Left lung (tissue), 10 donors: ENCODE results near the gene GORASP1. TPM values are rescaled to one million over a fixed set of nuclear protein-coding genes. Genes with fewer than 3 reads are reported as not detected.

Source experiments
- ATAC-seq: fragments of 200-7000 bp; cut with Tn5 transposase; one replicate; pipeline ENCODE4 v1.9.1; 2020; ENCODE audit warnings: moderate library complexity
- DNase-seq, 4 donors: peaks; one replicate each; pipeline ENCODE4 v3.0.0-alpha.2; 2013 to 2020
- H3K27ac ChIP-seq, 2 donors: fragments of 200-600 bp; sonication (generic) in 1 of 2; one replicate each; pipeline versions ENCODE4 v1.5.0 to v1.8.0; 2020 to 2021
- H3K27me3 ChIP-seq, 2 donors: fragments of 200-600 bp; sonication (generic) in 1 of 2; one replicate each; pipeline versions ENCODE4 v1.5.0 to v1.8.0; 2020 to 2021
- H3K36me3 ChIP-seq, 2 donors: fragments of 200-600 bp; sonication (generic) in 1 of 2; one replicate each; pipeline versions ENCODE4 v1.5.0 to v1.8.0; 2020 to 2021
- H3K4me1 ChIP-seq, 2 donors: fragments of 200-600 bp; one replicate each; pipeline ENCODE4 v1.8.0; 2021
- H3K4me3 ChIP-seq, 2 donors: fragments of 200-600 bp; sonication (generic) in 1 of 2; one replicate each; pipeline versions ENCODE4 v1.5.0 to v1.8.0; 2020 to 2021; ENCODE audit warnings: mild to moderate bottlenecking in 1 of 2
- H3K9me3 ChIP-seq, 2 donors: fragments of 200-600 bp; sonication (generic) in 1 of 2; one replicate each; pipeline versions ENCODE4 v1.5.0 to v1.8.0; 2020 to 2021
- CTCF ChIP-seq, 2 donors: fragments of 200-600 bp; sonication (generic) in 1 of 2; IDR thresholded peaks; one replicate each; pipeline versions ENCODE4 v1.5.0 to v1.8.0; 2021; ENCODE audit warnings: antibody characterized with exemption in 2 of 2
- intact Hi-C, 2 donors: fragments of 100-400 bp; cut with DNase I; formaldehyde crosslinking; loops; one replicate each; pipeline versions ENCODE4 v1.11.2 to v1.14.2; 2022
- microRNA-seq, 2 donors: library from miRNA; unstranded; fragments of <30 nt; microRNA quantifications; one replicate each; pipeline ENCODE4, GENCODE V29; 2019
- polyA plus RNA-seq, 6 donors: library from polyadenylated mRNA; unstranded; fragments of 120-200 nt; gene quantifications; one replicate each; pipeline ENCODE4 v1.2.1, GENCODE V29; 2013; ENCODE audit not compliant: insufficient read length in 6 of 6
- total RNA-seq, 2 donors: library from RNA; stranded (reverse); fragmentation: NEBNext Ultra II Directional; extraction: Animal tissue kit (Norgen Biotek cat#: 25700); gene quantifications; one replicate each; pipeline ENCODE4 v1.2.1, GENCODE V29; 2021
- donor health status: DM: no; HTN: yes; CAD: no.
- donor health status: DM: no; HTN: no; CAD: no.

The GORASP1 gene
- total and polyA plus RNA-seq, 8 donors, result 57.9 to 73.9 (median 62.8) TPM

- no peak for TF ChIP-seq CTCF (IDR thresholded peaks at IDR 0.05)
- Histone ChIP-seq H3K27ac (peak within 1 kb of the TSS; percentile 84 to 90), H3K4me3 (peak within 1 kb of the TSS; percentile 99), H3K9me3 (no peaks in the 10 kb centered on the region), H3K4me1 (peaks cover 0 to 15% of the 10 kb centered on the region in 2 donors), H3K27me3 (no peaks in the 10 kb centered on the region), H3K36me3 (no peaks in the 10 kb centered on the region)
- DNase-seq (peak; percentile 94 to 97 (median 97)), ATAC-seq (peak; percentile 99)
- intact Hi-C loops, result no loop called here
These were observed 55.5 kb downstream of the GORASP1 start, which contains the start of the genes SCN11A and WDR48 for GRCh38 chr3:39051649-39052561. SCN11A (minus strand) TSS chr3:39051944; CDS start chr3:38950362, 101,582 bp downstream. WDR48 (plus strand) TSS chr3:39052016; CDS start chr3:39052026, 10 bp downstream.

- no peaks in the 10 kb centered on the region for H3K9me3 ChIP-seq
- no peaks in the 10 kb centered on the region for H3K36me3 ChIP-seq
- ATAC-seq (no peak), DNase-seq (no peak)
- H3K27me3 ChIP-seq, result no peaks in the 10 kb centered on the region
- H3K27ac ChIP-seq, result no peak overlapping the region
- H3K4me3 ChIP-seq, result no peak overlapping the region
- no peak for TF ChIP-seq CTCF (IDR thresholded peaks at IDR 0.05)
- intact Hi-C loops, result no loop called here
- peaks cover 0 to 15% of the 10 kb centered on the region in 2 donors for H3K4me1 ChIP-seq
These were observed 57.4 kb downstream of the GORASP1 start for GRCh38 chr3:39050029-39050428.

Small RNA genes within 50 kb of the gene (microRNA-seq; reads per million reads assigned to microRNA genes)
- 0.34 to 0.96 reads per million in 2 donors for gene MIR6822

Other genes starting within 250 kb of the GORASP1 start
- gene SCN11A, start 55.7 kb downstream of the GORASP1 start, total RNA-seq, result under 1 TPM; 0.06 to 0.13 TPM
- 1 to 10 TPM in 2 of 6 donors, under 1 TPM in 4; 0.57 to 1.3 (median 0.86) TPM for gene SCN11A, start 55.7 kb downstream of the GORASP1 start, polyA plus RNA-seq
- gene WDR48, start 55.6 kb downstream of the GORASP1 start, total RNA-seq, result 10 to 100 TPM; 25.1 to 29.0 TPM
- 10 to 100 TPM; 63.0 to 89.8 (median 68.6) TPM for gene WDR48, start 55.6 kb downstream of the GORASP1 start, polyA plus RNA-seq
- gene TTC21A, start 53 bp upstream of the GORASP1 start, total RNA-seq, result 10 to 100 TPM in 1 of 2 donors, 1 to 10 TPM in 1; 7.1 to 10.6 TPM
- 10 to 100 TPM in 5 of 6 donors, 1 to 10 TPM in 1; 9.8 to 21.8 (median 16.4) TPM for gene TTC21A, start 53 bp upstream of the GORASP1 start, polyA plus RNA-seq
- gene CSRNP1, start 46.0 kb upstream of the GORASP1 start, total RNA-seq, result 10 to 100 TPM; 24.1 to 33.7 TPM
- 10 to 100 TPM in 4 of 6 donors, 1 to 10 TPM in 2; 6.0 to 23.9 (median 13.2) TPM for gene CSRNP1, start 46.0 kb upstream of the GORASP1 start, polyA plus RNA-seq
- under 1 TPM; 0.09 to 0.18 TPM for gene XIRP1, start 85.0 kb upstream of the GORASP1 start, total RNA-seq
- under 1 TPM; 0.03 to 0.14 (median 0.06) TPM for gene XIRP1, start 85.0 kb upstream of the GORASP1 start, polyA plus RNA-seq
- 1 to 10 TPM; 4.6 to 6.4 TPM for gene CX3CR1, start 172.4 kb upstream of the GORASP1 start, total RNA-seq
- gene CX3CR1, start 172.4 kb upstream of the GORASP1 start, polyA plus RNA-seq, result 1 to 10 TPM; 1.8 to 5.7 (median 4.4) TPM
- under 1 TPM in 1 of 2 donors, not detected in 1; 0.29 TPM for gene CCR8, start 222.1 kb upstream of the GORASP1 start, total RNA-seq
- gene CCR8, start 222.1 kb upstream of the GORASP1 start, polyA plus RNA-seq, result not detected